ENCODE data around the gene KCNE4.

The KCNE4 gene

DNA sequence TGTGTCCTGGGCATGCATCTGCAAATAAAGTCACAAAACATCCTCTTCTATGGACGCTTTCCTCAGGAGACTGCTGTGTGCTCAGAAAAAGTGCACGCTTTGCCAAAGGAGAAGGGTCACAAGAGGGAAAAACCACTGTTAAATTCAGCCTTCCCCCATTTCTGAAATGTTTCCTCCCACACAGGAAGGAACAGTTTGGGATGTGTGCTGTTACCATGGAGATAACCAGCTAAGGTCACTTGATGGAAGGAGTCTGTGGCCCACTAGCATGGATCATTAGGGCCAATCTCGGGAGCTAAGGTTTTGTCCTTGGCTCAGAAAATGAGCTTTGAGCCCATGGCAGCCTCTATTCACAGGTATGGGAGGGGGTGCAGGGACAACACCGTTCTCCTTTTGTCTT is 5.6 kb downstream of the KCNE4 start:
- 100% methylated on average over 1 of the region's 4 CpGs for WGBS (ENCODE audit: insufficient coverage)
- ChIA-PET POLR2A (no interaction called here), CTCF (no interaction called here)
- Histone ChIP-seq H3K36me3 (ENCODE audit: control insufficient read depth in 4 of 4, insufficient read depth in 4 of 4, low read length in 3 of 4) (no peaks in the 10 kb centered on the region), H3K4me3 (ENCODE audit: control insufficient read depth in 1 of 7, extremely low read depth in 1 of 7, insufficient read depth in 4 of 7, low read depth in 2 of 7, low read length in 6 of 7) (no peak overlapping the region), H3K4me1 (ENCODE audit: control extremely low read depth in 1 of 4, control insufficient read depth in 4 of 4, insufficient read depth in 4 of 4, low read length in 3 of 4) (no peaks in the 10 kb centered on the region), H3K27ac (ENCODE audit: insufficient read depth in 1 of 2, low read depth in 1 of 2, low read length in 2 of 2, poor library complexity in 1 of 2, severe bottlenecking in 2 of 2) (no peak overlapping the region), H3K27me3 (replicated peaks in 2 of 5; ENCODE audit: control insufficient read depth in 4 of 5, insufficient read depth in 5 of 5, low read length in 4 of 5) (peaks cover 0 to 5% (median 0%) of the 10 kb centered on the region in 5 experiments), H3K9me3 (ENCODE audit: control extremely low read depth in 1 of 5, control insufficient read depth in 4 of 5, insufficient read depth in 2 of 5, low read depth in 1 of 5, low read length in 4 of 5) (no peaks in the 10 kb centered on the region)
- no peak for DNase-seq

DNA sequence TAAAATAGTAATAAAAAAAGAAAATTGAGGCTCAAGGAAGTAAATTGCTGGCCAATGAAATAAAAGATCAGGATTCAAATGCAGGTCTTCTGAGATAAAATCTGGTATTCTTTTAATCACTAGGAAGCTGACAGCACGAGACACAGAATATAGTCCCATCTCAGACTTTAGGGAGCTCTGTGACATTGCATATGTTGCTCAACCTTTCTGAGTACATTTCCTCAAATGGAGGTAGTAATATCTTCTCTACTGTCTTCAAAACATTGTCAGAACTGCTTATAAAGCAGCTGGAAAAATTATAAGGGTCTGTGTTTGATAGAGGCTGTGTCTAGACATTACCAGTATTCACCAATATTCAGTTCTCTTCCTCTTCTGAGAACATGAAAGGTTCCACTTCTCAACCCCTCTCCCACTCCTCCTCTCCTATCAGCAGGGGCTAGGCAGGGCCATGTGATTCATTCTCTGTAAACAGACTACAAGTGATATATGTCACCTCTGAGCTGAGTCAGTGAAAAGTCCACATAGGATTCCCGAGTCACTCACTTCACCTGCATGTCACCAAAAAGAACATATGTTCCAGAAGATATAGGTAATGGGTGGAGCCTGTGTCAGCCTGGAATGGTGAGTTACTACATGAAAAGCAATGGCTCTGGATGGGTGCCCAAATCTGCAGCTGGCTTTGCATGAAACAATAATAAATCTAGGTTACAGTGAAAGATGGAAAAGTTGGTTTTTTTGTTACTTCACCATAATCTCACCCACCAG is 7.1 kb downstream of the KCNE4 start:
- ChIA-PET POLR2A (no interaction called here), CTCF (no interaction called here)
- no CpG with 5 or more reads among the region's 2 CpGs for WGBS (ENCODE audit: insufficient coverage)
- Histone ChIP-seq H3K9me3 (ENCODE audit: control extremely low read depth in 1 of 5, control insufficient read depth in 4 of 5, insufficient read depth in 2 of 5, low read depth in 1 of 5, low read length in 4 of 5) (no peaks in the 10 kb centered on the region), H3K27me3 (replicated peaks in 2 of 5; ENCODE audit: control insufficient read depth in 4 of 5, insufficient read depth in 5 of 5, low read length in 4 of 5) (peaks cover 0 to 5% (median 0%) of the 10 kb centered on the region in 5 experiments), H3K27ac (ENCODE audit: insufficient read depth in 1 of 2, low read depth in 1 of 2, low read length in 2 of 2, poor library complexity in 1 of 2, severe bottlenecking in 2 of 2) (no peak overlapping the region), H3K36me3 (ENCODE audit: control insufficient read depth in 4 of 4, insufficient read depth in 4 of 4, low read length in 3 of 4) (no peaks in the 10 kb centered on the region), H3K4me1 (ENCODE audit: control extremely low read depth in 1 of 4, control insufficient read depth in 4 of 4, insufficient read depth in 4 of 4, low read length in 3 of 4) (no peaks in the 10 kb centered on the region), H3K4me3 (ENCODE audit: control insufficient read depth in 1 of 7, extremely low read depth in 1 of 7, insufficient read depth in 4 of 7, low read depth in 2 of 7, low read length in 6 of 7) (no peak overlapping the region)
- peak; percentile 16 to 84 (median 49) for DNase-seq

DNA sequence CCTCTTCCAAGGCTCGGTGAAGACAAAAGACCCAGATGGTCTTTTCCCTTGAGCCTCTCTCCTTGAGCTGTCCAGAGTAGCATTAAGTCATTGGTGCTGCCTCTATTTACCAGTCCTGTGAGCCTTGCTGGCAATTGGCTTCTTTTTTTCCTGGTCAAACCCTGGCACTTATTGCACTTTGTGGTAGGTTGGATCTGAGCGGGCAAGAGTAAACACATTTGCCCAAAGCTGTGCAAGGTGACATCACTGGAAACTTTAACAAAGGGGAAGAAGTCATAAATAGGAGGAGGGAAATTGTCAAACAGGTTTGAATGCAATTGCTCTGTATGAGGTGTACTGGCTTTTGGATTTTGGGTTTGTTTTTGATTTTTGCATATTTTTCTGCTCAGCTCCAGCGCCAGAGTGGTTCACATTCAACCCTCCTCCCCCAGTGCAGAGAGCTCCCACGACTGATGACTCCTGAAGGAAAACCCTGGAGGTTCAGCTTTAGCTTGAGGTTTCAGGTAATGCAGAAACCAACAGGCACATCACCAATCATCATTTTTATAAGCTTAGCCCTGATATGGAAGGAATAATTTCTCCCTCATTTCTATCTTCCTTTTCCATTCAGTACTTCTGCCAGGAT is 8.3 kb downstream of the KCNE4 start:
- peaks cover 0 to 5% (median 0%) of the 10 kb centered on the region in 5 experiments for H3K27me3 ChIP-seq (replicated peaks in 2 of 5; ENCODE audit: control insufficient read depth in 4 of 5, insufficient read depth in 5 of 5, low read length in 4 of 5)
- no peak for DNase-seq
- H3K4me3 ChIP-seq (ENCODE audit: control insufficient read depth in 1 of 7, extremely low read depth in 1 of 7, insufficient read depth in 4 of 7, low read depth in 2 of 7, low read length in 6 of 7): no peak overlapping the region
- CTCF ChIA-PET: no interaction called here
- H3K9me3 ChIP-seq (ENCODE audit: control extremely low read depth in 1 of 5, control insufficient read depth in 4 of 5, insufficient read depth in 2 of 5, low read depth in 1 of 5, low read length in 4 of 5): no peaks in the 10 kb centered on the region
- H3K4me1 ChIP-seq (ENCODE audit: control extremely low read depth in 1 of 4, control insufficient read depth in 4 of 4, insufficient read depth in 4 of 4, low read length in 3 of 4): no peaks in the 10 kb centered on the region
- POLR2A ChIA-PET: no interaction called here
- WGBS (ENCODE audit: insufficient coverage): 91% methylated on average over 3 of the region's 4 CpGs
- no peaks in the 10 kb centered on the region for H3K36me3 ChIP-seq (ENCODE audit: control insufficient read depth in 4 of 4, insufficient read depth in 4 of 4, low read length in 3 of 4)
- no peak overlapping the region for H3K27ac ChIP-seq (ENCODE audit: insufficient read depth in 1 of 2, low read depth in 1 of 2, low read length in 2 of 2, poor library complexity in 1 of 2, severe bottlenecking in 2 of 2)

DNA sequence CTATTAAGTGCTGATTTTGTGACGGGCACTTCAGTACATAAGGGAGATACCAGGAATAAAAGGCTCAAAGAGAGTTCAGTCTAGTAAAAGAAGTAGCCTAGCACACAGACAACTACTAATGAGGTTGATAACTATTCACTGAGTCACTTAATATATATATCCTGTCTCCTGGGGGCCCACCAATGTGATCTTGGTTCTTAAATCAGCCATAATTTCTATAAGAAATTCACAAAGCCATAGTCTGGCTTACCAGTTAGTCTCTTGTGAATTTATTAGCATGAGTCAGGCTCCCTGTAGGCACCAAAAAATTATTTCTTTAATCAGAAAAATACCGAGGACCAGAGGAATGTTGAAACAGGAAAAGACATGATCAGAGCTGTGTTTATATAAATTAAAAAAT is 10.4 kb downstream of the KCNE4 start:
- POLR2A ChIA-PET: no interaction called here
- CTCF ChIA-PET: no interaction called here
- no peak overlapping the region for H3K27ac ChIP-seq (ENCODE audit: insufficient read depth in 1 of 2, low read depth in 1 of 2, low read length in 2 of 2, poor library complexity in 1 of 2, severe bottlenecking in 2 of 2)
- no peak overlapping the region for H3K4me3 ChIP-seq (ENCODE audit: control insufficient read depth in 1 of 7, extremely low read depth in 1 of 7, insufficient read depth in 4 of 7, low read depth in 2 of 7, low read length in 6 of 7)
- H3K9me3 ChIP-seq (ENCODE audit: control extremely low read depth in 1 of 5, control insufficient read depth in 4 of 5, insufficient read depth in 2 of 5, low read depth in 1 of 5, low read length in 4 of 5): no peaks in the 10 kb centered on the region
- no CpG with 5 or more reads among the region's 2 CpGs for WGBS (ENCODE audit: insufficient coverage)
- peaks cover 0 to 8% (median 0%) of the 10 kb centered on the region in 5 experiments for H3K27me3 ChIP-seq (replicated peaks in 2 of 5; ENCODE audit: control insufficient read depth in 4 of 5, insufficient read depth in 5 of 5, low read length in 4 of 5)
- no peaks in the 10 kb centered on the region for H3K36me3 ChIP-seq (ENCODE audit: control insufficient read depth in 4 of 4, insufficient read depth in 4 of 4, low read length in 3 of 4)
- no peak for DNase-seq
- H3K4me1 ChIP-seq (ENCODE audit: control extremely low read depth in 1 of 4, control insufficient read depth in 4 of 4, insufficient read depth in 4 of 4, low read length in 3 of 4): no peaks in the 10 kb centered on the region

DNA sequence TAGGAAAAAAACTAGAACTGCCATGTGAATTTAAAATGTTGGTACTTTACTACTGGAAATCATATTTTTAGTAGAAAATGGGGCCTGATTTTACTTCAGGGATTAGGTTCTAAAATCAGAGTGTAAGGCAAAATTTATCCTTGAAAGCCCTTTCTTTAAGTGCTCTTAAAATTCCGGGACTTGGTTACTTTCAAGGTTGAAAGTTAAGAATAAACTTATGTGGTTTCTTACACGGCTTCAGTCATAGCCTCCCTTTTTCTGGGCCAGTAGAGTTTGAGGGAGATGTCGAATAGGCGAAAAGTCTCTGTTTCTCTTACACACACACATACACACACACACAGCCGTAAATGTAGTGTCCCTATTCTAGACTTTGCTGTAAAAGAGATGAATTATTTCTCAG is 13.1 kb downstream of the KCNE4 start:
- no peaks in the 10 kb centered on the region for H3K4me1 ChIP-seq (ENCODE audit: control extremely low read depth in 1 of 4, control insufficient read depth in 4 of 4, insufficient read depth in 4 of 4, low read length in 3 of 4)
- H3K36me3 ChIP-seq (ENCODE audit: control insufficient read depth in 4 of 4, insufficient read depth in 4 of 4, low read length in 3 of 4): no peaks in the 10 kb centered on the region
- POLR2A ChIA-PET: no interaction called here
- no peaks in the 10 kb centered on the region for H3K9me3 ChIP-seq (ENCODE audit: control extremely low read depth in 1 of 5, control insufficient read depth in 4 of 5, insufficient read depth in 2 of 5, low read depth in 1 of 5, low read length in 4 of 5)
- WGBS (ENCODE audit: insufficient coverage): 100% methylated on average over 2 of the region's 5 CpGs
- no peak overlapping the region for H3K4me3 ChIP-seq (ENCODE audit: control insufficient read depth in 1 of 7, extremely low read depth in 1 of 7, insufficient read depth in 4 of 7, low read depth in 2 of 7, low read length in 6 of 7)
- peaks cover 0 to 11% (median 0%) of the 10 kb centered on the region in 5 experiments for H3K27me3 ChIP-seq (replicated peaks in 2 of 5; ENCODE audit: control insufficient read depth in 4 of 5, insufficient read depth in 5 of 5, low read length in 4 of 5)
- no peak for DNase-seq
- H3K27ac ChIP-seq (ENCODE audit: insufficient read depth in 1 of 2, low read depth in 1 of 2, low read length in 2 of 2, poor library complexity in 1 of 2, severe bottlenecking in 2 of 2): no peak overlapping the region
- CTCF ChIA-PET: no interaction called here

DNA sequence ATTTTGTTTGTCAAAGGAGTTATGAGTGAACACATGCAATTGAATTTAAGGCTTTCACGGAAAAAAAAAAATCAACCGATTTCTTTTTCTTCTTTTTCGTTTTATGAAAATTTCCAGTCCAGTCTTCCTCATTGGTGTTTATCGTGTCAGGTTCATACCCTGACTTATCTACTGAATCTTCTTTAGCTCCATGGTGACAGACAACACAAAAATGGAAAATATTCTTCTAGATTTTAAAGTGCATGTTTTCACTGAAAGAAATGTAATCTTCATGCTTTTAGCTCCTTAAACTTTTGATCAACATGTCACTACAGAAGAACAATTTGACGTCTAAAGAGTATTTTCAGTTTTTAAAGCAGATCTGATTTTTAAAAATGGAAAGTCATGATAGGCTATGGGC is 14.7 kb downstream of the KCNE4 start:
- peaks cover 0 to 6% (median 0%) of the 10 kb centered on the region in 5 experiments for H3K27me3 ChIP-seq (replicated peaks in 2 of 5; ENCODE audit: control insufficient read depth in 4 of 5, insufficient read depth in 5 of 5, low read length in 4 of 5)
- no peak overlapping the region for H3K4me3 ChIP-seq (ENCODE audit: control insufficient read depth in 1 of 7, extremely low read depth in 1 of 7, insufficient read depth in 4 of 7, low read depth in 2 of 7, low read length in 6 of 7)
- no peaks in the 10 kb centered on the region for H3K4me1 ChIP-seq (ENCODE audit: control extremely low read depth in 1 of 4, control insufficient read depth in 4 of 4, insufficient read depth in 4 of 4, low read length in 3 of 4)
- H3K36me3 ChIP-seq (ENCODE audit: control insufficient read depth in 4 of 4, insufficient read depth in 4 of 4, low read length in 3 of 4): no peaks in the 10 kb centered on the region
- no peak overlapping the region for H3K27ac ChIP-seq (ENCODE audit: insufficient read depth in 1 of 2, low read depth in 1 of 2, low read length in 2 of 2, poor library complexity in 1 of 2, severe bottlenecking in 2 of 2)
- ChIA-PET CTCF (no interaction called here), POLR2A (no interaction called here)
- WGBS (ENCODE audit: insufficient coverage): 94% methylated on average over 4 of the region's 5 CpGs
- DNase-seq: no peak
- H3K9me3 ChIP-seq (ENCODE audit: control extremely low read depth in 1 of 5, control insufficient read depth in 4 of 5, insufficient read depth in 2 of 5, low read depth in 1 of 5, low read length in 4 of 5): no peaks in the 10 kb centered on the region

DNA sequence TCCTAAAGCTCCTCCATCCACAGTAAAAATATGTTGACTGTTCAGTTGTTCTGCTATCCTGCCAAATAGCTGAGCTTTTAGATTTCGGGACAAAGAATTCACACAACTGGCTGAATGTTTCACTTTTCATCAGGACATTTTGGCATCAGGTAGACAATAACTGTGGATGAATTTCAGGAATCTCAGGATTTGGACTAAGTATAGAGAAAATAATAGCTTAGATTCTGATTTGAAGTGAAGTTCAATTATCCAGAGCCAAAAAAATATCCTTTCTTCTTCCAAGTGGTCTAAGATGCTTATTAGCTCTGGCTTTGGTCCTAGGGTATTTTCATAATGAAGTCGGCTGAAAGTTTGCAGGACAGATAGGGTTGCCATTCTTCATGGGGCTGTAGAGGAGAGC is 16.1 kb downstream of the KCNE4 start:
- Histone ChIP-seq H3K4me3 (ENCODE audit: control insufficient read depth in 1 of 7, extremely low read depth in 1 of 7, insufficient read depth in 4 of 7, low read depth in 2 of 7, low read length in 6 of 7) (no peak overlapping the region), H3K27me3 (replicated peaks in 2 of 5; ENCODE audit: control insufficient read depth in 4 of 5, insufficient read depth in 5 of 5, low read length in 4 of 5) (peaks cover 0 to 6% (median 0%) of the 10 kb centered on the region in 5 experiments), H3K27ac (ENCODE audit: insufficient read depth in 1 of 2, low read depth in 1 of 2, low read length in 2 of 2, poor library complexity in 1 of 2, severe bottlenecking in 2 of 2) (no peak overlapping the region), H3K4me1 (ENCODE audit: control extremely low read depth in 1 of 4, control insufficient read depth in 4 of 4, insufficient read depth in 4 of 4, low read length in 3 of 4) (no peaks in the 10 kb centered on the region), H3K9me3 (ENCODE audit: control extremely low read depth in 1 of 5, control insufficient read depth in 4 of 5, insufficient read depth in 2 of 5, low read depth in 1 of 5, low read length in 4 of 5) (no peaks in the 10 kb centered on the region), H3K36me3 (ENCODE audit: control insufficient read depth in 4 of 4, insufficient read depth in 4 of 4, low read length in 3 of 4) (no peaks in the 10 kb centered on the region)
- DNase-seq: no peak
- ChIA-PET POLR2A (no interaction called here), CTCF (interaction anchor here (1.2 kb wide), 1 partner anchor 96 kb away, joined by 4 read pairs; no protein-coding TSS in a partner anchor)
- 100% methylated on average over 2 of the region's 2 CpGs for WGBS (ENCODE audit: insufficient coverage)

All from common myeloid progenitor, CD34-positive (primary cell).